ENCODE measurements around the gene CCDC47. TPM values are rescaled to one million over a fixed set of nuclear protein-coding genes. Genes with fewer than 3 reads are reported as not detected.

The CCDC47 gene
- total RNA-seq, 4 donors from 2014 or later, result 55.9 to 66.4 (median 63.7) TPM

GRCh38 chr17:63783522-63783921 lies 10.1 kb upstream of the CCDC47 start:
- TF ChIP-seq POLR2A (IDR thresholded peaks at IDR 0.05), result no peak
- TF ChIP-seq, protein P1, sequence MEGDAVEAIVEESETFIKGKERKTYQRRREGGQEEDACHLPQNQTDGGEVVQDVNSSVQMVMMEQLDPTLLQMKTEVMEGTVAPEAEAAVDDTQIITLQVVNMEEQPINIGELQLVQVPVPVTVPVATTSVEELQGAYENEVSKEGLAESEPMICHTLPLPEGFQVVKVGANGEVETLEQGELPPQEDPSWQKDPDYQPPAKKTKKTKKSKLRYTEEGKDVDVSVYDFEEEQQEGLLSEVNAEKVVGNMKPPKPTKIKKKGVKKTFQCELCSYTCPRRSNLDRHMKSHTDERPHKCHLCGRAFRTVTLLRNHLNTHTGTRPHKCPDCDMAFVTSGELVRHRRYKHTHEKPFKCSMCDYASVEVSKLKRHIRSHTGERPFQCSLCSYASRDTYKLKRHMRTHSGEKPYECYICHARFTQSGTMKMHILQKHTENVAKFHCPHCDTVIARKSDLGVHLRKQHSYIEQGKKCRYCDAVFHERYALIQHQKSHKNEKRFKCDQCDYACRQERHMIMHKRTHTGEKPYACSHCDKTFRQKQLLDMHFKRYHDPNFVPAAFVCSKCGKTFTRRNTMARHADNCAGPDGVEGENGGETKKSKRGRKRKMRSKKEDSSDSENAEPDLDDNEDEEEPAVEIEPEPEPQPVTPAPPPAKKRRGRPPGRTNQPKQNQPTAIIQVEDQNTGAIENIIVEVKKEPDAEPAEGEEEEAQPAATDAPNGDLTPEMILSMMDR (IDR thresholded peaks at IDR 0.05), result no peak
- H3K4me1 ChIP-seq, result peaks cover 4 to 77% (median 14%) of the 10 kb centered on the region in 3 donors

DNA sequence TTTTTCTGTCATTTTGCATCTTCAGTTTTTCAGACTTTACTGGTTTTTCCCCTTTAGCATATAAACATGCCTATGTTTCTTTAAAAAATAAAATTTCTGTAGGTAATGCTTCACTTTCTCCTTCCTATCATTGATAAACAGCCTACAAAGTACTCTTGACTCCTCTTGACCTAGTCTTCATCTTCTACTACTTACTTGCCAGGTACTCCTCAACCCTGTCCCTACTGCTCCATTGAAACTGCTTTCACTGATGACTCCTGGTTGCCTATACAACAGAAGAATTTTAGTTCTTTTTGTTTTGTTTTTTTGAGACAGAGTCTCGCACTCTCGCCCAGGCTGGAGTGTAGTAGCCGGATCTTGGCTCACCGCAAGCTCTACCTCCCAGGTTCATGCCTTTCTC lies 7.5 kb upstream of the CCDC47 start:
- peak overlapping the region in 3 of 4 donors; percentile 10 to 45 (median 41) for H3K27ac ChIP-seq
- intact Hi-C loops (cut with DNase I), result no loop called here
- WGBS, 2 donors, result 94 to 96% methylated on average over 4 of the region's 4 CpGs
- H3K4me3 ChIP-seq, result no peak overlapping the region
- TF ChIP-seq POLR2A (IDR thresholded peaks at IDR 0.05), result no peak
- TF ChIP-seq, protein P1 (IDR thresholded peaks at IDR 0.05), result no peak
- H3K36me3 ChIP-seq, result peaks cover 0 to 62% (median 5%) of the 10 kb centered on the region in 3 donors
- H3K27me3 ChIP-seq, result no peaks in the 10 kb centered on the region
- H3K4me1 ChIP-seq, result peaks cover 4 to 90% (median 20%) of the 10 kb centered on the region in 3 donors
- no peak for DNase-seq
- H3K9me3 ChIP-seq, result no peaks in the 10 kb centered on the region

More at GRCh38 chr17:63783522-63783921, 10.1 kb upstream of the CCDC47 start:
- no peaks in the 10 kb centered on the region for H3K9me3 ChIP-seq
- peaks cover 0 to 63% (median 16%) of the 10 kb centered on the region in 3 donors for H3K36me3 ChIP-seq
- H3K27me3 ChIP-seq, result no peaks in the 10 kb centered on the region
- 76% methylated on average over 5 to 6 of the region's 6 CpGs for WGBS, 2 donors
- DNase-seq, result no peak
- no peak overlapping the region for H3K4me3 ChIP-seq
- intact Hi-C loops (cut with DNase I), result no loop called here
- no peak overlapping the region for H3K27ac ChIP-seq

DNA sequence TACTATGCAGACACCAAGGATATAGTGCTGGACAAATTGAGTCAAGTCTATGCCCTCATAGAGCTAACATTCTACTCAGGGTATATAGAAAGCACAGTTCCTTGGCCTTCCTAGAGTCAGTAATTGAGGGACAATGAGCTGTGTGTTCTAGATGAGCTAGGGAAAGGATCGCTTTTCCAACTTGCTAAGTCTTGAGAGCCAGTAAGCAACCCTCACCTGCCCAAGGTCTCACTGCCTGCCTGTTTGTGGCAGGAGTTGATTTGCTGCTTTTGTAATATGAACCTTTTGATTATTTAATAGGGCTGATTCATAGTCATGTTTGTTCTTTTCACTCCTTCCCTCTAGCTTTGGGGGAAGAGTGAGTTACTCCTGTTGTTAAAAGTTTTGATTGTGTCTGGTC lies 7.1 kb upstream of the CCDC47 start:
- Histone ChIP-seq H3K27me3 (no peaks in the 10 kb centered on the region), H3K27ac (peak overlapping the region; percentile 10 to 51 (median 43)), H3K4me1 (peaks cover 4 to 90% (median 21%) of the 10 kb centered on the region in 3 donors), H3K9me3 (no peaks in the 10 kb centered on the region), H3K36me3 (peaks cover 0 to 62% (median 5%) of the 10 kb centered on the region in 3 donors), H3K4me3 (no peak overlapping the region)
- DNase-seq, result no peak
- intact Hi-C loops (cut with DNase I), result no loop called here
- WGBS, 2 donors, result 38 to 60% methylated on average over 1 of the region's 1 CpG
- TF ChIP-seq, protein P1 (IDR thresholded peaks at IDR 0.05), result no peak
- TF ChIP-seq POLR2A (IDR thresholded peaks at IDR 0.05), result no peak

DNA sequence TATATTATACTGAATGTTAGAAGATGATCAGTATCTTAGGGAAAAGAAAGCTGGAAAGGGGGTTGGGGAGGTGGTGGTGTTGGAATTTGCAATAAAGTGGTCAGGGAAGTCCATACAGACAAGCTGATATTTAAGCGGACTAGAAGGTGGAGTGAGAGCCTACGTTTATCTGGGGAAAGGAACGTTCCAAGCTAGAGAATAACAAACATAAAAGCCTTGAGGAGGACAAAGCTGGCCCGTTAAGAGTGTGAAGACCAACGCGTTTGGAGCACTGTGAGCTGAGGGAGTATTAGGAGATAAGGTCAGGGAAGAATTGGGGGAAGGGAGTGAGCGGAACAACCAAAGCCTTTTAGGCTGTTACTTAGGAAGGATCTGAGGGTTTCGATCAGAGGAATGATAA lies 2.0 kb upstream of the CCDC47 start:
- peak overlapping the region; percentile 97 to 100 (median 99) for H3K27ac ChIP-seq
- DNase-seq, result no peak
- peak overlapping the region; percentile 71 to 99 (median 90) for H3K4me3 ChIP-seq
- intact Hi-C loops (cut with DNase I), result no loop called here
- peaks cover 10 to 79% (median 35%) of the 10 kb centered on the region in 3 donors for H3K4me1 ChIP-seq
- no peaks in the 10 kb centered on the region for H3K27me3 ChIP-seq
- peaks cover 0 to 37% (median 5%) of the 10 kb centered on the region in 3 donors for H3K36me3 ChIP-seq
- no peaks in the 10 kb centered on the region for H3K9me3 ChIP-seq
- WGBS, 2 donors, result 26% methylated on average over 8 of the region's 8 CpGs
- TF ChIP-seq, protein P1 (IDR thresholded peaks at IDR 0.05), result no peak
- TF ChIP-seq POLR2A (IDR thresholded peaks at IDR 0.05), result no peak

GRCh38 chr17:63774969-63775265 lies 1.5 kb upstream of the CCDC47 start:
- H3K9me3 ChIP-seq, result no peaks in the 10 kb centered on the region
- WGBS, 2 donors, result 0 to 5% methylated on average over 4 of the region's 4 CpGs
- H3K36me3 ChIP-seq, result peaks cover 0 to 34% (median 5%) of the 10 kb centered on the region in 3 donors
- peak overlapping the region; percentile 71 to 99 (median 90) for H3K4me3 ChIP-seq
- H3K4me1 ChIP-seq, result peaks cover 10 to 79% (median 30%) of the 10 kb centered on the region in 3 donors
- H3K27ac ChIP-seq, result peak overlapping the region; percentile 97 to 100 (median 99)
- TF ChIP-seq, protein P1 (IDR thresholded peaks at IDR 0.05), result no peak
- no peak for TF ChIP-seq POLR2A (IDR thresholded peaks at IDR 0.05)
- no peak for DNase-seq
- no peaks in the 10 kb centered on the region for H3K27me3 ChIP-seq
- intact Hi-C loops (cut with DNase I), result no loop called here
